GM12872 (cell line): ENCODE results near the gene ANO6.

ENCODE experiments used
- TF ChIP-seq, protein P1 (sequence below): IDR thresholded peaks from 3 replicates; pipeline ENCODE4 v1.5.1; 2011; ENCODE audit warnings: low read depth, mild to moderate bottlenecking, low read length, moderate library complexity; ENCODE audit not compliant: insufficient read depth

The ANO6 gene

GRCh38 chr12:45477526-45477925, 261.6 kb downstream of the ANO6 start:
- TF ChIP-seq, protein P1, sequence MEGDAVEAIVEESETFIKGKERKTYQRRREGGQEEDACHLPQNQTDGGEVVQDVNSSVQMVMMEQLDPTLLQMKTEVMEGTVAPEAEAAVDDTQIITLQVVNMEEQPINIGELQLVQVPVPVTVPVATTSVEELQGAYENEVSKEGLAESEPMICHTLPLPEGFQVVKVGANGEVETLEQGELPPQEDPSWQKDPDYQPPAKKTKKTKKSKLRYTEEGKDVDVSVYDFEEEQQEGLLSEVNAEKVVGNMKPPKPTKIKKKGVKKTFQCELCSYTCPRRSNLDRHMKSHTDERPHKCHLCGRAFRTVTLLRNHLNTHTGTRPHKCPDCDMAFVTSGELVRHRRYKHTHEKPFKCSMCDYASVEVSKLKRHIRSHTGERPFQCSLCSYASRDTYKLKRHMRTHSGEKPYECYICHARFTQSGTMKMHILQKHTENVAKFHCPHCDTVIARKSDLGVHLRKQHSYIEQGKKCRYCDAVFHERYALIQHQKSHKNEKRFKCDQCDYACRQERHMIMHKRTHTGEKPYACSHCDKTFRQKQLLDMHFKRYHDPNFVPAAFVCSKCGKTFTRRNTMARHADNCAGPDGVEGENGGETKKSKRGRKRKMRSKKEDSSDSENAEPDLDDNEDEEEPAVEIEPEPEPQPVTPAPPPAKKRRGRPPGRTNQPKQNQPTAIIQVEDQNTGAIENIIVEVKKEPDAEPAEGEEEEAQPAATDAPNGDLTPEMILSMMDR: no peak

DNA sequence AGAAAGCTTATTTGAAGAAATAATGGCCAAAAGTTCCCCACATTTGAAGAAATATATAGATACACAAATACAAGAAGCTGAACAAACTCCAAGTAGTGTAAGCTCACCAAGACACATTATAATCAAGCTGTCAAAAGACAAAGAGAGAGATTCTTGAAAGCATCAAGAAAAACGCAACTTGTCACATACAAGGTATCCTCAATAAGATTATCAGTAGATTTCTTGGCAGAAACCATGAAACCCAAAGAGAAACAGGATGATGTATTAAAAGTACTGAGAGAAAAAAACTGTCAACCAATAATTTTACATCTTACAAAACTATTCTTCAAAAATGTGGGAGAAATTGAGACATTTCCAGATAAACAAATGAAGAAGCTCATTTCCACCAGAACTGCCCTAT, 263.0 kb downstream of the ANO6 start:
- TF ChIP-seq, protein P1: no peak

- TF ChIP-seq, protein P1: no peak
Observed at GRCh38 chr12:45481746-45482145, 265.9 kb downstream of the ANO6 start.

- TF ChIP-seq, protein P1: no peak
Observed at GRCh38 chr12:45483571-45483970, 267.7 kb downstream of the ANO6 start.
